NCI-H2107 treated with DMSO at 0.1 percent for 48 hours (cell line): ENCODE results near the gene PHTF2.
"Not testable (repeated sequence)": the region's sequence is repeated elsewhere in the genome, so short reads cannot be mapped to it uniquely, and the experiment has no call there.

Experiments
- DNase-seq: peaks from one replicate; lab custom pipeline; 2025; ENCODE audit not compliant: unreplicated experiment; lab: John Stamatoyannopoulos, UW

The PHTF2 gene

DNA sequence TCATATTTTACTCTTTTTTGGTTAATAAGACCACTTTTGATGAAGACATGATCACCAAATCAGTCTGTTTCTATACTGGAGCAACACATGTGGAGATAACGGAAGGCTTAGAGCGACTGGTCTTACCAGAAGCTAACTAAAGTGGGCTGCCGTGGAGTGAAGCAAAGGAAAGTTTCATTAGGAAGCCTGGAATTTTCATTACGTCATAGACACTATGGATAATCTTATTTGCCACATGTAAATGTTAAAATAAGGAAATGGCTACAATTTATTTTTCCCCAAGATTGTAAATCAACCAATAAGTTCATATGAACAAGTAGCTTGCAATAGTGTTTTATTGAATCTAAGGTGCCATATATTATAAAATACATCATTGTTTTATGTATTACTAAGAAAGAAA is 185.4 kb downstream of the PHTF2 start:
- DNase-seq, result no peak

DNA sequence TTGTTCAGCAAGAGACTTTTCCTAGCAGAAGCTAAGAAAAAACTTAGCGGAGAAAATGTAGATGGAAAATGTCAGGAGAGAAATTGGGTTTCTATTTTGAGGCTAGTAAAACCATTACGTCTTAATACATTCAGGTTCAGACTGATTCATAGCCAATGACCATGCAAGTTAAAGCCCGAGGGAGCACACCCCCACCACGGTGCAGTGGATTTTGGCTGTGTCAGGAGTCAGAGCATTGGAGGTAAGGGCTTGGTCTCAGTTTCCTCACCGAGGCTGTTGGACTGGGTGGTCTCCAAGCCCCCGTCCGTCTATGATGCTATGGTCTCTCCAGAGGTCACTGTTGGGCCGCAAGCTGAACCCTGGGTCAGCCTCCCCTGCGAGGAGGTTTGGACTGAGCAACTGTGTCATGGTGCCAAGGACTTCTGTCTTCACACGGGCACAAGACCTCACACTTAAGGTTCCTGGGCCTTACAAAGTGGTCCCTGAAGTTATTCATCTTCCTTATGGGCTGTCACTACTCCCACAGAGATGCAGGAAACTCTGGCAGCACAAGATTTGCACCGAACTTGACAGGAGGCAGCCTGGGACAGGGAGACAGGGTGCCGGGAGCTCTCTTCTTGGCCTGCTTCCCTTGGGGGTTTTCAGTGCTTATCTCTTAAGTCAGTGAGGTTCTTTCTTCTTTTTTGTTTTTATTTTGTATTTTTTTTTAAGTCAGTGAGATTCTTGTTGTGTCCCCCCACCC is 186.8 kb downstream of the PHTF2 start:
- DNase-seq, result no peak

DNA sequence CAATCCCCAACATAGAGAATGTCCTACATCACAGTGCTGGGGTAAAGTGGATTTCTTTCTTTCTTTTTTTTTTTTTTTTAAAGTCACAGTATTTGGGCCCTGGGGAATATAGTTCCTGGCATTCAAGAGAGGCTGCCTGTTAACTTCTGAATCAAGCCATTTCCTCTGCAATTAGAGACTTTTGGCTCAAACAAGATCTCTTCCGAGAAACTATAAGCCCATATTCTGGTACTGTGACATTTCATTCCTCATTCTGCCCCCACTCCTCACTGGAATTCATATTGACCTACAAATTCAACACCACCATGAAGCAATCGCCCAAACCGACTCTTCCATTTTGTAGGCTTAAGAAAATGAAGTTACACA is 187.4 kb downstream of the PHTF2 start:
- DNase-seq, result no peak

DNA sequence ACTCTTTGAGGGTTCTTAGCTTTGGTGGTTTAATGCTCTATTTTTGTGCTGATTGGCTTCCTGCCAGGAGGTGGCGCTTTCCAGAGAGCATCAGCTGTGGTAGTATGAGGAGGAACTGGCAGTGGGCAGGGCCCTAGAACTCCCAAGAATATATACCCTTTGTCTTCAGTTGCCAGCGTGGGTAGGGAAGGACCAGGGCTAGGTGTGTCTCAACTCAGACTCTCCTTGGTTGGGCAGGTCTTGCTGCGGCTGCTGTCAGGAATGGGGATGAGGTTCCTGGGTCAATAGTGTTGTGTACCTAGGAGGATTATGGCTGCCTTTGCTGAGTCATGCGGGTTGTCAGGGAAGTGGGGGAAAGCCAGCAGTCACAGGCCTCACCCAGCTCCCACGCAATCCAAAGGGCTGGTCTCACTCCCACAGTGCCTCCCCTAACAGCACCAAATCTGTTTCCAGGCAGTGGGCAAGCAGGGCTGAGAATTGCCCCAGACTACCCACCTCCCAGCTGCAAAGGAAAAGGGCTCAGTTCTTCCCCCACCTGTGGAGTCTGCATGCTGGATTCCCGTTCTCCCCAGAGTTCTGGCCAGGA is 191.5 kb downstream of the PHTF2 start:
- no peak for DNase-seq

DNA sequence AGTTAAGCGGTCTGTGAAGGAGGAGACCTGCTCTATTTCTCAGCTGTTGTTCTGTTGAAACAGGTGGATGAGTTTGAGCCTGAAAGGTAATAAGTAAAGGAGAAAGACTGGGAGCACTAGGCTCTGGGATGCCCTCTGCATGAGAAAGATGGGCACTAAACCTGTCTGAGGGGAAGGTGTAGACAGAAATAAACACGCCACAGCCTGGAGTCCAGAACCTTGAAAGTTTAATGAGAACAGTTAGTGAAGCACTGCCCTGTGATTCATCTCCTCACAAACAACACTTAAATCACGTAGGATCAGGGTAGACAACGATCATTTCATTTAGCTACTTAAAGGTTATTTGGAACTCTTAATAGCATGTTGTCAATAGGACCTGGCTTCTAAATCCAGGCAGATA is 193.1 kb downstream of the PHTF2 start:
- no peak for DNase-seq

DNA sequence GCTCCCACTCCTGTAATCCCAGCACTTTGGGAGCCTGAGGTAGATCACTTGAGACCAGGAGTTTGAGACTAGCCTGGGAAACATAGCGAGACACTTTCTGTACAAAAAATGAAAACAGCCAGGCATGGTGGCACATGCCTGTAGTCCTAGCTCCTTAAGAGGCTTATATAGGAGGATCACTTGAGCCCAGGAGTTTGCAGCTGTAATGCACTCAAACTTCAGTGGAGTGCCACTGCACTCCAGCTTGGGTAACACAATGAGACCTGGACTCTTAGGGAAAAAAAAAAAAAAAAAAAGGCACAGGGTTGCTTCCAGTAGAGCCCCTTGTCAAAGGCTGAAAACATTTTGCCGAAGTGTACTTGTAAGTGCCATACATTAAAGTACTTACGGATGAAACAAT is 195.3 kb downstream of the PHTF2 start:
- no peak for DNase-seq

DNA sequence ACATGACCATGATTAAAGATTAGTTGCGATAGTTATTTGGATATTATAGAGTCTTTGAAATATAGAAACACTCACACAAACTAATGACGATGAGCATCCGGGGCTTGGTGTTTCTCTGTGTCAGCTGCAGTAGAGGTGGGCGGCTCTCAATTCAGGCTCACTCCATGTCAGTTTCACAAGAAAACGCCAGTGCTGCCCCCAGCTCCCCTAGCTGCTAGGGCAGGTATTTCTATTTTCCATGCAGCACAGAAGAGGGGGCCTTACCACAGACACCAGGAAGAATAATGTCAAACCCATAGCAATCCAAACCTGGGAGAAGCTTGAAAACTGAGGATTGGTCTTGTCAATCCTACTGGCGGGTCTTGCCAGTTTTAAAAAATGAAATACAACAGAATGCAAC is 197.1 kb downstream of the PHTF2 start:
- no peak for DNase-seq

DNA sequence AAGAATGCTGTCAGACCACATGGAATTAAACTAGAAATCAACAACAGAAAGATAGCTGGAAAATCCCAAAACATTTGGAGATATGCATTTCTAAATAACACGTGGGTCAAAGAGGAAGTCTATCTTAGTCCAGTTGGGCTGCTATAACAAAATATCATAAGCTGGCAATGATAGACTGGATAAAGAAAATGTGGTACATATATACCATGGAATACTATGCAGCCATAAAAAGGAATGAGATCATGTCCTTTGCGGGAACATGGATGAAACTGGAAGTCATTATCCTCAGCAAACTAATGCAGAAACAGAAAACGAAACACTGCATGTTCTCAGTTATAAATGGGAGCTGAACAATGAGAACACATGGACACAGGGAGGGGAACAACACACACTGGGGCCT is 200.6 kb downstream of the PHTF2 start:
- not testable (repeated sequence) for DNase-seq

DNA sequence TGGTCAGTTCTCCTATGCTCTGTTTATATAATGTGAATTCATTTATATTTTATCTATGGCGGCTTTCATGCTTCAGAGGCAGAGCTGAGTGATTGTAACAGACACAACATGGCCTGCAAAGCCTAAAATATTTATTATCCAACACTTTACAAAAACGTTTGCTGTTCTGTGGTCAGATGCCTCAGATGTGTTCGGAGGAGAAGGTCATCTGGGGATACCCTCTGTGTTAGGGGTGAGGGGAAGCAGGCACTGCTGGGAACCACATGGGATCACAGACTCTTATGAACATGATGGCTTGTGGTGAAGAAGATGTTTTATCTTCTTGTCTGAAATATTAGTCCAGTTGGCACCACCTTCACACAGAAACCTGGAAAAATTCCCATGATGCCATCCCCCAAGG is 203.4 kb downstream of the PHTF2 start:
- no peak for DNase-seq

DNA sequence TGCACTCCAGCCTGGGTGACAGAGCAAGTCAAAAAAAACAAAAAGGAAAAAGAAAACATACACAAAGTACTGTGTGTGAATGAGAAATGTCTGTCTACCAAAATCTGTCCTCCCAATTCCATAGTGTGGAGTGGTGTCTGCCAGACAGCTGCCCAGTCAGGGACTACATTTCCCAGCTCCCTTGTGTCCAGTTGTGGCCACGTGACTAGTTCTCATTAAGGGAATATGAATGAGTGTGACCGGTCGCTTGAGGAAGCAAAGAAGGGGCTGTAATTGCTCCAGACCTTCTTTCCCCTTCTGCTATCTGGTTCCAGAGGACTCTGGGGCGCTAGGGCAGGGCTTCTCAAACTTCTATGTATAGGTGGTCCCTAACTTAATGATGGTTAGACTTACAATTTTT is 204.1 kb downstream of the PHTF2 start:
- DNase-seq, result no peak

DNA sequence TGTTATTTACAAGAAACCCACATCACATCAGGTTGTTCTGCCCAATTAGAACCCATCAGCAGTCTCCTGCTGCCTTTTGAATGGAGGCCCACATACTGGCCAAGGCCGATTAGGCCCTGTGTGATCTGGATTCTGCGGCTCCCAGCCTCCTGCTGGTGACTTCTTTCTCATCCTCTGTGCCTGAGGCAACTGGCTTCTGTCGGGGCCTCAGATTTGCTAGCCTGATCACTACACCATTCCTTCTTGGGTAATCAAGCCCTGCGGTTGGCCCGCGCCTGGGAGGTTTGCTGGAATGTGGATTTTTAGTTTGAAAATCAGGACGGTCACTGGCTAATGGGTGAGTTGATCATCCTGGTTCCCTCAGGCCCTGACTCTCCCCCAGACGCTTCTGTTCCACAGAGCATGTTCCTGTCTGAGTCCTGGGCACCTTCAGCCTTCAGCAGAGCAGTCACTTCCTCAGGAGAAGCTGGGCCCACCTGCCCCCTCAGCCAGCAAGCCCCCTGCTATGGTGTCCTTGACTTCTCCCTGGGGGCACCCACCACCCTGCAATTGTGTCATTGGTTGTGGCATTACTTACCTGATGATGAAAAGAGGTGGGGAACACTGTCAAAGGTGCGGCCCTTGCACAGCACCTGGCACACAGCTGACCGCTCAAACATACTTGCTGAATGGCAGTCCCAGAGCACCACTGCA is 207.6 kb downstream of the PHTF2 start:
- DNase-seq, result no peak
